CD4-positive, alpha-beta T cell treated with Interferon alpha-2 for 1 hour (primary cell): ENCODE results near the gene SHH.

Source experiments
- DNase-seq, 2 donors: peaks; one replicate each; pipeline ENCODE4 v3.0.0-alpha.2; 2020 to 2022

SHH gene

DNA sequence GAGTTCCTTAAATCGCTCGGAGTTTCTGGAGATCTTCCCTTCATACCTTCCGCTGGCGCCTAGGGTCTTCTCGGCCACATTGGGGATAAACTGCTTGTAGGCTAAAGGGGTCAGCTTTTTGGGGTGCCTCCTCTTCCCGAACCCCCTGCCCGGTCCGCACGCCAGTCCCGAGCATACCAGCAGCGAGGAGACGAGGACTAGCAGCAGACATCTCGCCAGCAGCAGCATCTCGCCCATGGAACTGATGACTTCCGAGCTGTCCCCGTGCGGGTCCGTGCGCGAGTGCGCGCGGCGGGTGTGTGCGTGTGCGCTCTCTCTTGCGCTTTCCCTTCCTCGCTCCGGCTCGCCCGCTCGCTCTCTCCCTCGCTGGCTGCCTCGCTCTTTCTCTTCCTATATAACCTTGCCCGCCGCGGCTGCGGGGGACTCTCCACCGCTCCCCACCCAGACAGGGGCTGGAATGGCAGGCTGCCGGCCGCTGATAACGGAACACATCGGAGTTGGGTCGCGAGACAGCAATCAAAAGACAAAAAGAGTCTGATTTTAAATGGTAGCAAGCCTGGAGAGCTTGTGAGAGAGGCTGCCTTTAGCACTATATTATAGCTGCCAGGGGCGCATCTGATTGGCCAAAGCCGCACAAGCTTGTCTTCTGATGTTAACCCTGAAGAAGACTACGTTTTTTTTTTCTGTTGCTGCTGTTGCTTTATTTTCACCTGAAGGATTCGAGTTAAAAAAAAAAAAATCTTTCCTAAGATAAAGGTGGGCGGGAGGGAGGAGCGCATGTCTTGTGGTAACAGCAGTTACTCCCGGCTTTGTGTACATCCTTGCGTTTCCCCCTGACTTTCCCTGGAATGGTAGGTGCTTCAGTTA, at the start of gene SHH:
Gene SHH, minus strand, starts transcription at position 569 of the 867 bp plus-strand sequence. Its CDS starts 341 bp downstream, at position 228.
- no peak for DNase-seq

DNA sequence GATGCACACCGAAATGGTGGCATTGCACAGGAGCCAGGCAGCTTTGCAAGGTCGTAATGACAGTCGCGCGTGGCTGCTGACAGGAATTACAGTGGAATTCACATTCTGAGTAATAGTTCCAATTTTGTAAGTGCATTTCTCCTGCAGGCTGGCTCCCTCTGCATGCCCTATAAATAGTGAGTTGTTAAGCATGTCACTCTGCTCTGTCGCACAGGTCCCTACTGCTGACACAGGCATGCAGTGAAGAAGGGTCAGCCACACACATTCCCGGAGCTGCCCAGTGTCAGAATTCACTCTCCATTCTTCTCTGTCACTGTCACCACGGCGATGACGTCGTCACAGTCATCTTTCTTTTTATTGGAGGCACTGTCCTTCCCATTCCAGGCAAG, 49.2 kb upstream of the SHH start:
- no peak for DNase-seq

DNA sequence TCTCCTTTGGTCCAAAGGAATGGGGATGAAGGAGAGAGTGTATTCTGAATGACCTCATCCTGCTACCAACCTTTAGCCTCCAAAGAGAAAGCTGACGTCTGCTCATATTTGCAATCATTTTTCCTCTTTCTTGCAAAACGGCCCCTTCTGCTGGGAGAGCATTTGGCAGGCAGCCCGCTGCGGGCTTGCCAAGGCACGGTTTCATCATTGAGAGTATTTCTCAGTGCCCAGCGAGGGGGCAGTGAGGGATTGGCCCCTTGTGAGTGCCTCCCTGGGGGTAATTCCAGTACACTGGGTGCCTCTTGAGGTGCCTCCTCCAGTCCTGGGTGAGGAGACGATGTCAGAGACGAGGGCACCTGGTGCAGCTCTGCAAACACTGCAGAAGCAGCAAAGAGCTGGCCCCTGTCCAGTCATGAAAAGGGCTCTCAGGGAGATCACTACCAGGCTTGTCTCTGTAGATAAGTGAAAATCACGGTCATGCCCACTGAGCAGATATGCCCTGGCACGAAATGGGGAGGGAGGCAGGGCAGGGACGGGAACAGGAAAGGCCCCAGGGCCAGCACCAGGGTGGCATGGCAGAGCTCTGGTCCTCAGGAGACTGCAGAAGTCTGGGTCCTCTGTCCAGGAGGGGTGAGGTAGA, 48.7 kb upstream of the SHH start:
- DNase-seq, result no peak

DNA sequence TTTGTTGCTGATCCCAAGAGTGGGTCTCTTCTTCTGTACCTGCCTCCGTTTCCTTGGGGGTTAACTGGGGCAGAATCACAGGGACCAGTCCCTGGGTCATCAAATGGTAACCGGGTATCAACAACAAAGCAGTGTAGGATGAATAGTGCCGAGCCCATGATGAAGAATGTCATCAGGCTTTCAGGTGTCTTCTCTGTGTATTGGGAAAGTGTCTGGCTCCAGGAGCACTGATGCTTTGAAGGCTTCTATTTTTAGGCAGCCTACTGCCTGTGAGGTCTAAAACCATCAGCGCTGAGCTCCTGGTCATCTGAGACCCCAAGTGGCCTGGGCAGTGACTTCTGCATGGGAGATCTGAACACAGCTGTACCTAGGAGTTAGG, 48.2 kb upstream of the SHH start:
- DNase-seq, result no peak

DNA sequence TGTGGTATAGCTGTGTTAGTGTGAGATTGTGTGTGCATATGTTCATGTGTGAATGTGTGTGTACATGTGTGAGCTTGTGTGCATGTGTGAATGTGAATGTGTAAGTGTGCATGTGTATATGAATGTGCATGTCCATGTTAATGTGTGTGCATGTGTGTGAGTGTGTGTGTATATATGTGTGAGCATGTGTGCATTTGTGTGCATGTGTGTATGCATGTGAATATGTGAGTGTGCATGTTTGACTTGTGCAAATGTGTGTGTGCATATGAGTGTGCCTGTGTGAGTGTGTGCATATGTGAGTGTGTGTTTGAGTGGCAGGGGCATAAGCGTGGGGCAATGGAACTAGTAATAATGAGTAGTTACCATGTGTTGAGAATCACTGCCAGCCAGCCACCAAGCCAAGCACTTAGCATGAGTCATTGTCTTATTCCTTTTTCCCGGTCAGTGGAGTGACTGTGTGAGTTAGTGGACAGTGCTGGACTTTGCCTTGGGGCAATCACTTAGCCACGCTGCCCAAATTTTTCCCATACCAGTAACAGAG, 46.3 kb upstream of the SHH start:
- no peak for DNase-seq

DNA sequence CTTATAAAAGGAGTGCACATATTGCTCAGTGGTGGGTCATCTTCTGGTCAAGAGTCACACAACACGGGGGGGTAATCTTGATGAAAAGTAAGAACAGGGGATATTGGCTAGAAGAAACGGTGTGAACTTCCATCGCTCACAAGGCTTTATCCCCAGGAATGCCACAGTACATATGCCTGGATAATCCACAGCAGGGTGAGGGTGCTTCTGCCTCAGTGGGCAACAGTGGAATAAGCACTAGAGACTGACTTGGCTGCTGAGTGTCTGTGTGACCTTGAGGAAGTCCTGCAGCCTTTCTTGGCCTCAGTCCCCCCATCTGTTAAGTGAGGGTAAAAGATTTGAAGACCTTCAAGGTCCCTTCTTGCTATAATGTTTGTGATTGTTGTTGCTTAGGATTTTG, 44.9 kb upstream of the SHH start:
- no peak for DNase-seq

DNA sequence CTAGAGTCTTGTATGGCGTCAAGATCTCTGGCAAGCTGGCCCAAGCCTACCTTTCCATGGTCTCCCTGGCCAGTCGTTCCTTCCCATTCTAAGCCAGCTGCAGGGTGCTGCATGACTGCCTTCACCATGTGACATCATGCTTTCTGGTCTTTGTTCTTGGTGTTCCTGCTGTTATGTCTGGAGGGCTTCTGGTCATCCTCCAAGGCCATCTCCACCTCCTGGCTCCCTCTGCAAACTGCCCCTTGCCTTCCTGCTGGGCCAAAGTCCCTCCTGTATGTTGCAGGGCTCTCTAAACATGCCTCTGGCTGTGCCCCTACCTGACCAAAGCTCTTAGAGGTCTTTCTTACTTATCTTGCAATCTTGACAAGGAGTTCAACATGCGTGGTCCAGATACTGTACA, 44.4 kb upstream of the SHH start:
- no peak for DNase-seq

DNA sequence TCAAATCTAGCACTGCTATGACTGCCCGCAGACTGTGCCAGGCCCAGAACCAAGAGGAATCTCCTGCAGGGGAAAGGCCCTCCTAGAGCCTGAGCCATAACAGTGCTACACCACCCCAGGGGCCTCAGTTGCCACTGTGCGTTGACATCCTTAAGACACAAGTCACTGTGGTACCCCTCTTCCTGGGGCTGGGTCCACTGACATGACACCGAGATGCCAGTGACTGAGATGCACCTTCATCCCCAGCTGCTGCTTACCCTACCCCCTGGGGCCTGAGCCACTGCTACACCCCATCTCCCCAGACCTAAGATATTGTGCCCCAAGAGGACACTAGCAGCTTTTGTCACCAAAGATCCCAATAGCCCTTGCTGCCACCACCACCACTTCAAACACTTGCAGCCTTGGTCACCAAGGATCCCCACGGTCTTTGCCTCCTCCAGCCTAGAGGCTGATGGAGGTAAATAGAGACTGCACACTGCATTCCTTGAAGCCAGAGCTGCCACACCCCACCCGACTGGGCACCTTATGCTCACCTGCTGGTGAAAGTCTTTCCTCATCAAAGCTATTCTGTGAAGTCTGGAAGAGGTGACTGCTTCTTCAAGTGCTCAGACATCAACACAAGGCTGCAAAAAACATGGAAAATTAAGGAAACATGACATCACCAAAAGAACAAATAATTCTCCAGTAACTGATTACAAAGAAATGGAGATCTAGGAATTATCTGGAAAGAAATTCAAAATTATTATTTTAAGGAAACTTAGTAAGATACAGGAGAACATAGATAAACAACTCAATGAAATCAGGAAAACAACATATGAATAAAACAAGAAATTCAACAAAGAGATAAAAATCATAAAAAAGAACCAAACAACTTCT, 40.4 kb upstream of the SHH start:
- DNase-seq, result no peak

DNA sequence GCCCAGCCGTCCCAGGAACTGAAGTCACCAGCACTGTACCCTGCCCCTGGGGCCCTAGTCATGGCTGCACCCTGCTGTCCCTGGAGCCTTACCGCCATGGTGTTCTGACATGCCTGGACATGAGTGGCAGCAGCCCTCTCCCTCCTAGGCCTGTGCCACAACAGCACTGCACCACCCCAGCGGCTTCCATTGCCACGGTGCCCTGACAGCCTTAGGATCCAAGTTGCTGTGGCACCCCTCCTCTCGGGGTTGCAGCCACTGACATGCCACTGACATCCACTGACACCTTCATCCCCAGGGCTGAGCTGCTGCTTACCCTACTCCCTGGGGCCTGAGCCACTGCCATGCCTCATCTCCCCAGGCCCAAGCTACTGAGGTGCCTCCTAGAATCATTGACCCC, 39.6 kb upstream of the SHH start:
- no peak for DNase-seq

DNA sequence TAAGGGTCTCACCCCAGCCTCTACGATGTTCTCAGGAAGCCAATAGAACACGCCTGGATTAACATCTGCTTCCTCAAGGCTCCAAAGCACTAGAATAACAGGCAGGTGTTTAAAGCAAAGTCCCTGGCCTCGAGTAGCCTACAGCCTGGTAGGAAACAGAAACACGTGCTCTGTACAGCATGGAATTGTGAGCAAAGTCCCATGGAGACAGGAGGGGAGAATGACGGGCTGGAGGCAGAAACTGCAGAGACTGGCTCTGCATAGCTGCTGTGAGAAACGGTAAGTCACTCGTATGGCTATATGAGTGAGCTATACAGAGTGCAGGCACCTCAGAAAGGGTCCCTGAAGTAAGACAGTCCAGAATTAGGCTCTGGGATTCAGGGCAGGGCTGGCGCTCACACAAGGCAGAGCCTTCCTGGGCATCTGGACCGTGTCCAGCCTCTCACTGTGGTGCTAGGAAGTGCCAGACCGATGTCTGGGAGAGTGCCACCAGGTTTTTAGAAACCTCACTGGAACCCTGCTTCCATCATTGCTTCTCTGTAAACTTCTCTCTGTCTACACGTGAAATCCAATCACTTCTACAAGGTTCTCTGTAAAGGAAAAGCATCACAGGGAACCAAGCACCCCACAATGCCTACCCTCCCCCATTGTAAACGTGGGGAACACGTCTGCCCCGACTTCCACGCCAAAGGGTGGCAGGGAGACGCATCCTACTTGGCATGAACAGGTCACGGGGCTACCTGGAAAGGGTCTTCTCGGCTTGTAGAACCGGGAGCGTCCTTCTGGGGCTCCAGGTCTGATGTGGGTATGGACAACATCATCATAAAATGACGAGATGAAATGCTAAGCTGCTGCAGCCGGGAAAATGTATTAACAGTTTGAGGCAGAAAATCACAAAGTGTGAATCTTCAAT, 38.8 kb upstream of the SHH start:
- DNase-seq, result no peak

DNA sequence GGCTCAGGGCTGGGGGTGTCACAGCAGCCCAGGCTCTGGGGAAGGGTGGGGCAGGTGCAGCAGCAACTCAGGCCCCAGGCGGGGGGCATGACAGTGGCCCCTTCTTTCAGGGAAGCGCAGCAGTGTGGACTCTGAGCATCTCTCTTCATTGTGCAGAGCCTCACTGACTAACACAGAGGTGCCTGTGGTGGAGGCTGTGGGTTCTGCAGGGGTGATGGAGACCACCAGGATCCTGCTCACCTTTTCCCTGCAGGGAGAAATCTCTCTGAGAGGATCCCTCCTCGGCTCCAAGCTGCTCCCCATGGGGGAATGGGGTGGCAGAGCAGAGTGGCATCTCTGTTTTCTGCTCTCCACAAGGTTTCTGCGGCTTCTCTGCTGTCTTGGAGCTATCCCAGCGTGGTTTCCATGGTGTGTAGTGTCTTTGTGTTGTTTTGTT, 37.8 kb upstream of the SHH start:
- DNase-seq, result no peak

DNA sequence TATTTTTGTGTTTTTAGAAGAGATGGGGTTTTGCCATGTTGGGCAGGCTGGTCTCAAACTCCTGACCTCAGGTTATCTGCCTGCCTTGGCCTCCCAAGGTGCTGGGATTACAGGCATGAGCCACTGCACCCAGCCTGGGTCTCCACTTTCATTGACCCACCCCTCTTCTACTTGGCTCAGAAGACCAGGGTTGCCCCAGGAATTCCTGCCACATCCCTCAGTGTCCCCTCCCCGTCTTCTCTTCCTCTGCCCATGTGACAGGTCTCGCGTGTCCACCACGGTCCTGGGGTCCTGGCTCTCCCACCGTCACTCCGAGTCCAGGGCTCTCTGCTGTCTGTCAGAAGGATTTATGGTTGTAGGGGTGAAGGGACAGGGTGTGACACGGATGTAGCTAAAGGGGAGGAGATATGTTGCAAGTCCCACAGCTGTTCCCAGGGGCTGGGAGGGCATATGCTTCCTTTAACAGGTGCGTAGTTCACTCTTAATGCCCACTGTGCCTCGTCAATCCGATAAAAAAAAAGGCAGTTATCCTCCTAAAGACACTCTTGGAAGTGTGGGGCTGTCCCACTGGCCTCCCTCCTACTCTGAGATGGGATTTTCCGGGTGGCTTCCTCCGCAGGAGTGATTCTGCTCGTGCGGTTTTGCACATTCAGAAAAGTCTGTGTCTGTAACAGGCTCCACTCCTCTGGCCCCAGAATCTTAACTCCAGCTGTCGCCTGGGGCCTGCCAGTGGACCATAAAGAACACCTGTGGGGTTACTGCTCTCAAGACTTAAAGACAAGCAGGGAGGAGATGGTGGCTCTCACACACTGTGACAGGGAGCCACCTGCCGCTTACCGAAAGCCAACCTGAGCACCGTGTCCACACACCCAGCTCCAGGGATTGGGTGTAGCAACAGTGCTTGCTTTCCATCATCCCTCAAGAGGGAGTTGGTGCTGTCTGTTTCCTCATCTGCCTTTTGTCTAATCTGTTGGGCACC, 36.7 kb upstream of the SHH start:
- DNase-seq, result no peak

DNA sequence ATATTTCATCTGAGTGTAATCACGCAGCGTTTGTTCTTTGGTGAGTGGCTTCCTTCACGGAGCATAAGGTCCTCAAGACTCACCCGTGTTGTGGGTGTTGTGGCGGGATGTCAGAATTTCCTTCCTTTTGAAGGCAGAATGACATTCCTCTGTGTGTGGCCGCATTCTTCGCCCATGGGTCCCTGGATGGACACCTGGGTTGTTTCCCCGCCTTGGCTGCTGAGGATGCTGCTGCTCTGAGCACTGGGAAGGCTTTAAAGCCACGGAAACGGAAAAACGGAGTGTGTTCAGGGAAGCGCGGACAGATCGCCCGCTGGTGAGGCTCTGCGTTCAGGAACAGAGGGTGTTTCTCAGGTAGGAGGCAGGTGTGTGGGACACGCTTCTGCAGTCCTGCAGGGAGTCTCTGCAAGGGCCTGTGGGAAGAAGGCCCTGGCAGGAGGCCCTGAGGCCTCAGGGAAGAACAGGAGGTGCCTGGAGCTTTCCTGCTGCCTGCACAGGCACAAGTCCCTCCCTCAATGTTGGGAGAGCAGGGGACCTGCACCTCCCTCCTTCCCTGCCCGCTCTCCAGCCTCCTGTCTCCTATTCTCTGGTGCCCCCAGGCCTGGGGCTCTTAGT, 35.7 kb upstream of the SHH start:
- DNase-seq, result no peak

DNA sequence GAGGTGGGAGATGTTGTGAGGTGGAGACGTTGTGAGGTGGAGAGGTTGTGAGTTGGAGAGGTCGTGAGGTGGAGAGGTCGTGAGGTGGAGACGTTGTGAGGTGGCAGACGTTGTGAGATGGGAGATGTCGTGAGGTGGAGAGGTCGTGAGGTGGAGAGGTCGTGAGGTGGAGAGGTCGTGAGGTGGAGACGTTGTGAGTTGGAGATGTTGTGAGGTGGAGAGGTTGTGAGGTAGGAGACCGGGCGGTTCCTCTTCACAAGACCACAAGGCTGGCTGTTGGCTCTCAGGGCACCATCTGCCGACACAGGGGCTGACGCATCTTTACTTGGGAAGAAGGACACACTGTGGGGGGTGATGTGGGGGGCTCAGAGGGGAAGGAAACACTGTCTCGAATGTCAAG, 34.7 kb upstream of the SHH start:
- DNase-seq, result no peak

DNA sequence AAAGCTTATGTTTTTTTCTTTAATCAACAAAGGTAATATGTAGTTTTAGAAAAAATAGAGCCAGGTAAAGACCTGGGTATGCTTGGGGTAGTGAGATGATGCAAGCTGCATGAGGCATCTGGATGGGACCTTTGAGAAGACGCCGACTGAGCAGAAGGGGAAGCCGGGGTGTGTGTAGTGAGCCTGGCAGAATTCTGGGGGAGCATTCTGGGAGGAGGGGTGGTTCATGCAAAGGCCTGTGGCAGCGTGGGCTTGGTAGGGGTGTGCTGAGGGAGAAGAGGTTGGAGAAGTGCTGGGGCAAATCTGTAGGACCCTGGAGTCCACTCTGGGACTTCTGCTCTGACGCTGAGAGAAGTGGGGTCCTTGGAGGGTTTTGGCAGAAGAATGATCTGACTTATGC, 33.9 kb upstream of the SHH start:
- no peak for DNase-seq

DNA sequence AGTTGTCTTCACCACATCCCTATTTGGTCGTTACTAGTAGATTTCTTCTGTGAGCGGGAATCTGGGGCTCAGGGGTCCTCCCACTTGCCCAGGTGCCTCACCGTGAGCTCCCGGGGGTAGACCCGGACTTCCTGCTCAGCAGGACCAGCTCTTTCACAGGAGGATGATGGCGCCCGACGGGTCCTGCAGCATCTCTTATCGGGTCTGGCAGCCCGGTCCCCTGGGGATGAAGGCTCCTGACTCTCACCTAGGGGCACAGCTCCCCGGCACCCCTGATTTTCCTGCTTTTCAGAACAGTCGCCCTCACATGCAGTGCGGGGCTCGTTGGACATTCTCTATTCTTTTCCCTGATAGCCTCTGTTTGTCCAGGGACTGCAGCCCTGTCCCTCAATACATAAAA, 33.0 kb upstream of the SHH start:
- DNase-seq, result no peak

DNA sequence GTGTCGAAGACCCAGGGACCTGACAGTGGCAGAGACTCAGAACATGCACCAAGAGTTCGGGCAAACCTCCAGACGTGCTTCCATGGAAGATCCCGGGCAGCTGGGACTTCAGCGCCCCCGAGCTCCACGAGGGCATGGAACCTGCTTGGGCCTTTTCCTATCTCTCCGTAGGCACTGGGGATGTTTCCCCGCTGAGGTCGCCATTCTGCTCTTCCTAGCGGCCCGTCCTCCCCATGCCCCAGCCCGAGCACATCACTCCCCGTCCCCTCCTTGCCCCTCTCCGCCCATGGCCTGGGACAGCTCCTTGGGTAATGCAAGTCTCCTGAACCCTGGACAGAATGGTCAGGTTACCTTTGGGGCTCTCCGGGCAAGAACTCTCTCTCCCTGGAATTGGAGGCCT, 32.3 kb upstream of the SHH start:
- DNase-seq, result no peak

DNA sequence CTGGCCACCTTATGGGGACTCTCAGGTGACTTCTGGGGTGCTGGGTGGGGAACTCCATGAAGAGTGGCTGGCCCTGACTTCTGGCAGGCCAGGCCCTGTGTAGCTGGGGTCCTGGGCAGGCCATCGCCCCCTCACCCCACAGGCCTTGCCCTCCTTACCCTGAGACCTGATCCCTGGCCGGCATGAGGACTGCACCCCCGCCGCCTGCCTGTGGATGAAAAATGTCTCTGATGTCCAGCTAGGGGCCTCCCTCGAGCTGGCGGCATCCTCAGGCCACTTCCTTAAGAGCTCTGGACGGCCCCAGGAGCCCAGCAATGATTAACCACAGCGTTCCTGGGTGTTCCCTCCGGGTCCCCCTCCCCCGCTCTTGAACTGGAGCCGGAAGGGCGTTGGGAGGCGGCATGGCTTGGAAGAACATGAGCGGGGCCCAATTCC, 31.8 kb upstream of the SHH start:
- DNase-seq, result no peak

DNA sequence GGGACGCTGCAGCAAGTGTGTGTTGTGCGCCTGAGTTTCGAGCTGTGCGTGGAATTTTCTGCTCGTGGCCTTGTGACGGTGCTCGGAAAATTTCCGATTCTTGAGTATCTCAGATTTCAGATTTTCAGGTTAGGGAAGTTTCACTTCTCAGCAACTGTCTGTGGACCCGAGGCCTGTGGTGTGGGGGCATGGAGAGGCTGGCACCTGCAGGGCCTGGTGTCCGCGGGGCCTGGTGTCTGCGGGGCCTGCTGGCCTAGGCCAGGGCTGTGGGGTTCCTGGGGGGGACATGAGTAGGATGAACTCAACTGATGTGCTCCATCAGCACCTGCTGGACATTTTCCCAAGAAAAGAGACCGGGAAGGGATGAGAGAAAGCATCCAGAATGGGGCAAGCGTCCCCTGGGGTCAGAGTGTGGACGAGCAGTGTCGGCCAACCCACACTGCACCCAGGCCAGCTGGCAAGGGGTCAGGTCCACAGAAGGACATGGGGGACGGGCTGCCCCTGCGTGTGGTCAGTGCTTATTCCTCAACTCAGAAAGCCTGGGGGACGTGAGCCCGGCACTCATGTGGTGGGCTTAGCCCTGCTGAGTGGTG, 31.3 kb upstream of the SHH start:
- DNase-seq, result no peak
